NCI-H510A (cell line): Measurements from ENCODE around the gene ARHGAP42.

Experiments
- DNase-seq: peaks from one replicate; lab custom pipeline; 2025; lab: John Stamatoyannopoulos, UW

The ARHGAP42 gene

GRCh38 chr11:100681064-100681502 lies 6.0 kb upstream of the ARHGAP42 start:
- DNase-seq, result no peak

- DNase-seq, result no peak
Measured at GRCh38 chr11:100682247-100682969, 4.7 kb upstream of the ARHGAP42 start.

GRCh38 chr11:100683126-100683525 lies 4.0 kb upstream of the ARHGAP42 start:
- DNase-seq, result no peak

GRCh38 chr11:100684101-100685065 lies 2.7 kb upstream of the ARHGAP42 start:
- no peak for DNase-seq

GRCh38 chr11:100686476-100687053 lies 523 bp upstream of the ARHGAP42 start:
- no peak for DNase-seq

GRCh38 chr11:100687630-100688395 lies 725 bp downstream of the ARHGAP42 start:
- no peak for DNase-seq

- DNase-seq, result no peak
Measured at GRCh38 chr11:100689141-100689540, 2.1 kb downstream of the ARHGAP42 start.

GRCh38 chr11:100691896-100692653 lies 5.0 kb downstream of the ARHGAP42 start:
- DNase-seq, result no peak

- no peak for DNase-seq
Measured at GRCh38 chr11:100695911-100696310, 8.8 kb downstream of the ARHGAP42 start.

- DNase-seq, result no peak
Measured at GRCh38 chr11:100703139-100703538, 16.1 kb downstream of the ARHGAP42 start.

- no peak for DNase-seq
Measured at GRCh38 chr11:100703801-100704575, 16.9 kb downstream of the ARHGAP42 start.

GRCh38 chr11:100705447-100705846 lies 18.4 kb downstream of the ARHGAP42 start:
- DNase-seq, result no peak

- no peak for DNase-seq
Measured at GRCh38 chr11:100706179-100706578, 19.1 kb downstream of the ARHGAP42 start.

- no peak for DNase-seq
Measured at GRCh38 chr11:100709233-100709957, 22.3 kb downstream of the ARHGAP42 start.

- DNase-seq, result no peak
Measured at GRCh38 chr11:100711984-100712383, 24.9 kb downstream of the ARHGAP42 start.

- DNase-seq, result no peak
Measured at GRCh38 chr11:100712583-100712982, 25.5 kb downstream of the ARHGAP42 start.

- DNase-seq, result no peak
Measured at GRCh38 chr11:100715165-100715761, 28.2 kb downstream of the ARHGAP42 start.

GRCh38 chr11:100716838-100717237 lies 29.8 kb downstream of the ARHGAP42 start:
- no peak for DNase-seq

- no peak for DNase-seq
Measured at GRCh38 chr11:100719362-100719761, 32.3 kb downstream of the ARHGAP42 start.
